GM18870 (cell line): ENCODE data around the gene PRDM11.

Experiments
- ATAC-seq: cut with Tn5 transposase; IDR thresholded peaks from one replicate; pipeline ENCODE4 v1.9.1; 2021; ENCODE audit warnings: moderate library complexity; ENCODE audit not compliant: unreplicated experiment

The PRDM11 gene

DNA sequence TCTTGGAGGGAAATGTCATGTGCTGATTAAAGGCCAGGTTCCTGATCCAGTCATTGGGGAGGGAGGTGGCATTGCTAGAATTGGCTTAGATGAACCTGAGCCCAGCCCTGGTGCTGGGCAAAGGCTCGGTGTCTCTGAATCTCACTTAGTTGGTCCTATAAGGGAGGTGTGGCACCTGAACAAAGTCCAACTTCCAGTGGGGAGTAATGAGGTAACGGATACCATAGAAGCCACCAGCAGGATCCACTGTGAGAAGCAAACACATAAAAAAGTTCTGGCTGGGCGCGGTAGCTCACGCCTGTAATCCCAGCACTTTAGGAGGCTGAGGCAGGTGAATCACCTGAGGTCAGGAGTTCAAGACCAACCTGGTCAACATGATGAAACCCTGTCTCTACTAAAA lies 26.6 kb downstream of the PRDM11 start:
- ATAC-seq, result no peak

DNA sequence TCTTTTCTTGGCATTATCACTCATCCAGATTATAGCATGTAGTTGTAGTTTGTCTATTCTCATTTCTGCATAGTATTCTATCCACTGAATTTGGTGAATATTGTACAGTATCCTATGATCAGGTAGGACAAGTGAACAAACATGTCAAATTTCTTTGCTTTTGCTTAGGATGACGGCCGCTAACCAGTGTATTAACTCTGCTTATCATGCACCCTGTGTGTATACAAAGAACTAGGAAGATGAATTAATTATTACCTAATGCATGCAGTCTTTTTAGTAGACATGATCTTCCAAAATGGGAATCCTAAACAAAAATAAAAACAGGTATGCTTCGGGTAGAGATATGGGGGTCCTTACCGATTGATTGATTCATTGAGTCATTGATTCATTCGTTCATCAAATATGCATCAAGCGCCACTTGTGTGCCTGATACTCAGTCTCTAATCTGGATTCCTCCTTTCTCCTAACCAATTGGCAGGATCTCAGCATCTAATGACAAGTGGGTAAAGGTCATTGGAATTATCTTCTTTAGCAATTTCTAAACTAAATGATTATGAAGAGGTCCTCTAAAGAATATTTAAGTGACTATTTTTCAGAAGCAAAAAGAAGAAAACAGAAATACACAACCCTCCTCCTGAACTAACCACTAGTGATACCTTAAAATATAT lies 27.9 kb downstream of the PRDM11 start:
- no peak for ATAC-seq

DNA sequence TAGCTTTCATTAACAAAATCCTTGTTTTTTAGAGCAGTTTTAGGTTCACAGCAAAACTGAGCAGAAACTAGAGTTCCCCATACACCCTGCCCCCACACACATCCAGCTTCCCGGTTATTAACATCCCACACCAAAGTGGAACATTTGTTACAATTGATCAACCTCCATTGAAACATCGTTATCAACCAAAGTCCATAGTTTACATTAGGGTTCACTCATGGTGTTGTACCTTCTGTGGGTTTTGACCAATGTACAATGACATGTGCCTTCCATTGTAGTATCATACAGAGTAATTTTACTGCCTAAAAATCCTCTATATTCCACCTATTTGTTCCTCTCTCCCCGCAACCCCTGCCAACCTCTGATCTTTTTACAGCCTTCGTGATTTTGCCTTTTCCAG lies 28.5 kb downstream of the PRDM11 start:
- no peak for ATAC-seq

DNA sequence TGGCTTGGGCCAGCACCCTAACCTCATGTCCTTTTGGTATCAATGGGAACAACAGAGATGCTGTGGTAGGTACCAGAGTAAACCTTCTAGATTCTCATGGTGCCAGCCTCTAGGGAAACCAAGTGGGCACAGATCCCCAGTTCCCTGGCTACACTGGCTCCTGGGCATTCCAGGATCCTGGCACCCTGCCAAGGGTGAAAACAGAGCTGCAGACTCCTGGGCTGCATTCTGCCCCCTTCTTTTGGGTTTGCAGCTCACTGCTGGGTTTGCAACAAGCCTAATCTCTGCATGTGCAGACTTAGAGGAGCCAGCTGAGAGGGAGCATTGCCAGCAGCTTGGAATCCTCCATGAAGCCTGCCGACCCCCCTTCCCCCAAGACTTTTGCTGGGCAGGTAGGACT lies 30.6 kb downstream of the PRDM11 start:
- ATAC-seq, result no peak

DNA sequence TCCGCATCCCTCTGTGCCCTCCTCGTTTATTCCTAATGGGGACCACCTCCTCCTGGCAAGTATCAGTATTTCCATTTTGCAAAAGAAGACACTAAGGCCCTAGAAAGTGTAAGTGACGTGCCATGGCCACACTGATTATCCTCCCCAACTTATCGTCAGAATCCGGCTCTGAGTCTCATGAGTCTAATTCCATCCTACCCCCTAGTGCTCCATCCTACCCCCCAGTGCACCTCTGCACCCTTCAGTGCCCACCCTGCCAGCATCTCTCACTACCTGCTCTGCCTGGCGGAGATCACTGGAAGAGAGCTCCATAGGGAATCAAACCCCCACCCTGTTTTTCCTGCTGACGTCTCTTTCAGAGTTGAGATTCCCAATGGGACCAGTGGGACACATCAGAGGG lies 31.8 kb downstream of the PRDM11 start:
- ATAC-seq, result no peak

DNA sequence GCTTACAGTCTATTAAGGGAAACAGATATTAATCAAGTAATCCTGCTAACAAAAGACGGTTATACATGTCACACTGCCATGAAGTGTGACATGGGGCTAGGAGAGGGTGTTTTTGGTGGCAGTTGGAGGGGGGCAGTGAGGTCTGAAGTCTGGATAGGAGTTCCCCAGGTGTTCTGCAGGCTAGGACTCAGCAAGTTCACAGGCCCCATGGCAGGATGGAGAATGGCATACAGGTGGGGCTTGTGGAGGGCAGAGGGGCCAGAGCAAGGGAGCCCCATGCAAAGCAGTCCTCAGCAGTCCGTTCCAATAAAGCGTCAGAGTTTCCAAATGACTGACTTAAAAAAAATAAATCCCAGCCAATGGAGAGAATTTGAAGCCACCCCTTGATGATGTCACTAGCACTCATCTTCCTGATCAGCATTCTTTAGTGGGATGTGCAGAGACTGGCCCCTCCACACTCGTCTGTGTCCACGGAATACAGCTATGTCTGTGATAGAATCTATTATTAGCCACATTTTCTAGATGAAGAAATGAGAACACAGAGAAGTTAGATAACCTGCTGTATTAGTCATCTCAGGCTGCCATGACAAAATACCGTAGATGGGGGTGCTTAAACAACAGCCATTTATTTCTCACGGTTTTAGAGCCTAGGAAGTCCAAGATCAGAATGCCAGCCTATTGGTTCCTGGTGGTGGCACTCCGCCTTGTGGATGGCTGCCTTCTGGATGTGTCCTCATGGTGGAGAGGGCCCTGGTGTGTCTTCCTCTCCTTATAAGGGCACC lies 32.6 kb downstream of the PRDM11 start:
- ATAC-seq, result no peak

DNA sequence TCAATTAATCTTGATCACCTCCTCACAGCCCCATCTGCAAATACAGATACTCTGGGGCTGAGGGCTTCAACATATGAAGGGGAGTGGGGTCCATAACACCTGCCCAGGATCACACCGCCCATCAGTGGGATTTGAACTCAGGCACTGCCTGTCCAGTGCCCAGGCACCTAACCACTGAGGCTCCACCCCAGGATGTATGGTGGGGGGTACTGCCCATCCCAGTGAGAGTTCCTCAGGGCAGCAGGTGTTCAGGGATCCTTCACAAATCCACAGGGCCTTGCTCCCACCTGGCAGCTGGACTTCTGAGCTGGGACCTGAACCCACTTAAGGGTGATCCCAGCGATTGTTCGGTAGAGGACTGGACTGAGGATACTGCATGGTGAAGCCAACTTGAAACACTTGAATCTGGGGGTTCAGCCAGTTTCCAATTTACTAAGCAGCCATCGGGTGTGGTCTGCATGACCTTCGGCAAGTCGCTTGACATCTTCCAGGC lies 33.3 kb downstream of the PRDM11 start:
- ATAC-seq, result no peak

DNA sequence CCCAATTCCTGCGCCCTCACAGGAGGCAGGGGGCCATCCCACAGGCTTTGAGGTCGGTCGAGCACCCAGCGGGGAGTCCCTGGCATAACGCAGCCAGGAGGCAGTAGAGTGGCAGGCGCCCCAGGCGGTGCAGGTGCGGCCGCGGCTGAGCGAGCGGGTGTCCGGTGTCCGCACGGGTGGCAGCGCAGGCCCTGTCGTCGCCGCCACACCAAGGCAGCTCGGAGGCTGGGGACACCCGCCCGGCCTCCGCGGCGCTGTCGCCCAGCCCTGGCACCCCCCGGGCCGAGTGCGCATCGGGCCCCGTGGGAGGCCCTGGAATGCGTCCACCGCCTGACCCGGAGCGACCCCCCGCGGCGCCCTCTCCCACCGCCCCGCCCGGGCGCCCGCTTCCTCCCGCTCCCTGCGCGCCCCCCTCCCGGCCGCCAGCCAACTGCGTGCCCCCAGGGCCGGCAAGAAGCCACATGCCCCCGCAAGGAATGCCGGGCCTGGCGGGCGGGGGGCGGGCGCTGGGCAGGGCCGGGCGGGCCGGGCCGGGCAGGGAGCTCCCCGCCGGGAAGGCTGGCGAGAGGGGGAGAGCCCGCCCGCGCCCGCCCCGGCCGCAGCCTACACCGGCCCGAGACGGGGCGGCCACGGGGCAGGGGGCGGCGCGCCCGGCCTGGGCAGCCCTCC lies 33.9 kb downstream of the PRDM11 start:
- no peak for ATAC-seq

DNA sequence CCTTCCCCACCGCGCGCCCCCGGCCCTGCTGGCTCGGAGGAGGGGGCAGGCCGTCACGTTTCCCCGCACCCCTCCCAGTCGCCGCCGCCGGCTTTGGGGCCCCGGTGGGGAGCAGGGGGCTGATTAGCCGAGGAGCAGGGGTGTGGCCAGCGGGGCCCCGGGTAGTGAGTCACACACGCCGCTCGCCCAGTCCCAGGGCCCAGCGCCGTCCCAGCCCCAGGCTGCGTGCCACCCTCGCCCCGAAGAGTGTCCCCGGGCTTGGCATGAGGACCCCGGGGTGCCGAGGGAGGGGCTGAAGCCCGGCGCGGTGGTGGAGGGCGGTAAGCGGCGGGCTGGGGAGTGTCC lies 34.4 kb downstream of the PRDM11 start:
- ATAC-seq, result no peak

DNA sequence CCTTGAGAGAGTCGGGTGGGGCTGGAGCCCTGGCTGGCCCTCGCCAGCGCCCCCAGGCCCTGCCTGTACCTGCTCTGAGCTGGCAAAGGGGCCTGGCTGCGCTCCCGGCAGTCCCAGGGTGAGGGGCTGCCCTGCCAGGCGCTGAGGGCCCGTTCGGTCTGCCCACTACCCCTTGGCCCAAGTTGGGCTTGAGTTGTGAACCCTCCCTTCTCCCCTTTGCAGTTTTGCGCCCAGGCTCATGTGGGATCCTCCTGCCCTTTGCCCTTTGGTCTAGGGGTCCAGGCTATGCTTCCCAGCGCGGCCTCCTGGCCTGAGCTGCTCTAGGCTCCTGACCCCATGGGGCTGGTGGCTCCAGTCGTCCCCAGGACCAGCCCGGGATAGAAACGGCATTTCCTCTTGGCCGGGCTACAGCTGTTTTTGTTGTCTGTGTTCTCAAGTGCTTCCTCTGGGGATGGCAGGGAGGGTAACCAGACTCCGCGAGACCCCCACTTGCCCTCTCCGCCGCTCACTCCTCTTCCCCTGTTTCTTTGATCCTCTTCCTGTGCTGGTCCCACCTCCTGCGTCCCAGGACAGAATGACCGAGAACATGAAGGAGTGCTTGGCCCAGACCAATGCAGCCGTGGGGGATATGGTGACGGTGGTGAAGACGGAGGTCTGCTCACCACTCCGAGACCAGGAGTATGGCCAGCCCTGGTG lies 34.9 kb downstream of the PRDM11 start:
- ATAC-seq, result no peak

DNA sequence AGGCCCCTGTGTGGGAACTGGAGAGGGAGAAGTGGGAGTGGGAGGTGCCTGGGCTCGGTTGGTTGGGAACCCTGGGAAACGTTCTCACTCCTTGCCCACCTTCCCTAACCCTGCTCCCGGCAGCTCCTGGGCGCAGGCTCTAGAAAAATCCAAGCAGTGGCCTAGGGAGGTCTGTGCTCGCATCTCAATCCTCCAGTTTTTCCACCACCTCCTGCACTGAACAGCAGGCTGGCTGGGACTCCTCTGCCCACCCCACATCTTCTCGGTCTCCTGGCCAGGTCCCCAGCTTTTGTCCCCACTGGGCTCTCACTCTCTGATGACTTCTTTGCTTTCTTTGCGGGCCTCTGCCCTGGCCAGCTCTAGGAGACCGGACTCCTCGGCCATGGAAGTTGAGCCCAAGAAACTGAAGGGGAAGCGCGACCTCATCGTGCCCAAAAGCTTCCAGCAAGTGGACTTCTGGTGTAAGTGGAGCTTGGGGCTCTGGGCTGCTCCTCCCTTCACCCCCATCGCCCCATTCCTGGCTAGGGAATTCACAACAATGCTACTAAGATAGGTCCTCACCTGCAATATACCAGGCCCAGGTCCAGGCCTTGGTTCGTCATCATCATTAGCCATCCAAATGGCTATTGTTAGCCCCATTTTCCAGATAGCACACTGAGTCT lies 35.6 kb downstream of the PRDM11 start:
- ATAC-seq, result no peak

DNA sequence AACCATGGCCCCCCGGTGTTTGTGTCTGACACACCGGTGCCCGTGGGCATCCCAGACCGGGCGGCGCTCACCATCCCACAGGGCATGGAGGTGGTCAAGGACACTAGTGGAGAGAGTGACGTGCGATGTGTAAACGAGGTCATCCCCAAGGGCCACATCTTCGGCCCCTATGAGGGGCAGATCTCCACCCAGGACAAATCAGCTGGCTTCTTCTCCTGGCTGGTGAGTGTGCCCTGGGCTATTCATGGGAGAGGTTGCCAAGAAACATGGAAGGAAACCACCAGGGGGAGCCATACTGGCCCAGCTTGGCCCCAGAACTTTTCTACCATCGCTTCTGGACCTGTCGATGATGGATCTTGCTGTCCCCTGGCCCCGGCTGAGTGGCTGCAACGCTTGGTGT lies 36.5 kb downstream of the PRDM11 start:
- no peak for ATAC-seq

DNA sequence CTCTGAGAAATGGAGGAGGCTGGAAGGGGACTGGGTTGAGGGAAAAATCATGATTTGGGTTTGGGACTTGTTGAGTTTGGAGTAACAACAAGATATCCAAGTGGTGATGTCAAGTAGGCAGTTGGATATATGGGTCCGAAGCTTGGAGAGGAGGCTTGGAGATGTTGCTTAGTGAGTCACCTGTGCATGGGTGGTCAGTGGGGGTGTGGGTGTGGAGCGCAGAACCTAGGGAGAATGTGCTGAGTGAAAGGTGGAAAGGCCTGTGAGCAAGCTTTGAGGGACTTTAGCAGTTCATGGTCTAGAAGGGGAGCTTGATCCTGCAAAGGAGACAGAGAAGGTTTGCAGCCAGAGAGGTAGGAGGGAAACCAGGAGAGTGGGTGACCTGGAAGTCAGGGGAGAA lies 38.2 kb downstream of the PRDM11 start:
- no peak for ATAC-seq

DNA sequence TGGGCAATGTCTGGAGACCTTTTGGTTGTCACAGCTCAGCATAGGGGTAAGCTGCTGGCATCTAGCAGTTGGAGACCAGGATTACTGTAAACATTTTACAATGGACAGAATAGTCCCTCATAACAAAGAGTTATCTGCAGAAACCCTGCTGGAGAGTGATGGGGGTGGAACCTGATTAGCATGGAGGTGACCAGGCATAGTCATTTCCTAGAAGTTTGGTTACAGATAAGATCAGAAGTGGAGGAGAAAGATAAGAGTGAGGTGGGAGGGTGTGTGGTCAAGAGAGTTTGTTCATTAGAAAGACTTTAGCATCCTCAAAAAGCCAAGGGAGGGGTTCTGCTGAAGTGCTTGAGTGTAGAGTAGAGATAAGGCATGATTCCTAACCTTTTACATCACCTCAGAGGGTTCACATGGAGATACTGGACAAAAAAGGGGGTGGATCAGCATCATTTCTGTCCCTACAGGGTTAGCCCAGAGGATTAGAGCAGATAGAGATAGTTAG lies 38.8 kb downstream of the PRDM11 start:
- no peak for ATAC-seq

DNA sequence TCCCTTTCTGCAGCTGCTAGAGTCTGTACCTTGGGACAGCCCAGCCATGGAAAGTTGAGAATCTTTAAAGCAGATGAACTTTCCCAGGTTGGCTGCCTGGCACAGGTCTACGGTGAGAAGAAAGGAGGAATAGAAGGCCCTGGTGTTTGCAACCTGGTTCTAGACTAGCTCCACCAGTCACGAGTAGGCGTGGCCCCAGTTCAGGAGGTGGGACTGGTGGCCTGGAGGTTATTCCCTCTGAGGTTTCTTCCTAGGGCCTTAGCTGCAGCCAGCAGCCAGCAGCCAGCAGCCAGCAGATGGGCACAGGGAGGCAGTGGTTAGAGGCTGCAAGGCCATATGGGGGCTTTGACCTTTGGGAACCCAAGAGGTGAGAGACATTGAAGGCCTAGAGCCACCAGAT lies 40.9 kb downstream of the PRDM11 start:
- no peak for ATAC-seq

DNA sequence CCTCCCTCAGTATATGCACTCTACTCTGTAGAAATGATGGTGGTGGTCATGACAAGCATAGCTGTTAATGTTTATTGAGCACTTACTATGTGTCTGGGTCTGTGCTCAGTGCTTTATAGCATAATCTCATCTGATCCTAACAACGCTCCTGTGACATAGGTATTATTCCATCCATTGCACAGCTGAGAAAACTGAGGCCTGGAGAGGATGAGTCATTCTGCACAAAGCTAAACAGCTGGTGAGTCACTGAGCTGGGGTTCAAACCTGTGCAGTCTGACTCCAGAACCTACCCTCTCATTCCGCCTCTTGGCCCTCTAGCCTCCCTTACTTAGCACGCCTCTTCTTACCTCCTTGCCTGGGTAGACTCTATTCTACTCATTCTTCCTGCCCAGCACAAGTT lies 41.7 kb downstream of the PRDM11 start:
- no peak for ATAC-seq

DNA sequence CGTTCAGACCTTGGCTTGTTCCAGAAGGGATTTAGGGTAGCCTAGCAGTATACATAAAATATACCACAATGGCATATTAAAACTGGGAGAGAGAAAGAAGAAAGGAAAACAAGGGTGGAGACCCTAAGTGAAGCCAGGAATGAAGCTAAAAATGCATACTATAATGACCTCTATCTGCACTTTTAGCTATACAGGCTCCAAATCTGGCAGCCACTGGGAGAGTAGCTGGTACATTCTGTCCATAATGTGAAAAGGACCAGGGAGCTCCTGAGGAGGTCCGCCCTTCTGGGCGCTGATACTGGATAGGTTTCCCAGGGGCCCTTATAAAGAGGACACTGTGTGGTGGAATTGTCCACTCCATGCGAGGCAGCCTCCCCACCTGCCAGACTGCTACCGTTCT lies 42.8 kb downstream of the PRDM11 start:
- ATAC-seq, result no peak

DNA sequence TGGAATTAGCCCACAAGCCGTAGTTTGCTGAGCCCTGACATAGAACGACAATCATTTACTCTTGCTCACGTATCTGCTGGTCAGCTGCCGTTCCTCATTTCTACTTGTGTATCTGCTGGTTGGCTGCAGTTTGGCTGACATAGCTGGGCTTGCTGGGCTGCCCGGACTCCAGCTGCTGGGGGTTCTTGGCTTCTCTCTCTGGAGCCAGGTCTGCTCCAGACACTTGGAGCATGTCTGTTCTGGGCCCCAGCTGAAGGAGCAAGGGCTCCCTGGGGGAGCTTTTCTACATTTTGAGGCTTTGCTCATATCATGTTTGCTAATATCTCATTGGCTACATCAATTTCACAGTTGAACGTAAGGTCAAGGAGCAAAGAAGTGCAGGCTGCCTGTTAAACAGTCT lies 47.3 kb downstream of the PRDM11 start:
- no peak for ATAC-seq

DNA sequence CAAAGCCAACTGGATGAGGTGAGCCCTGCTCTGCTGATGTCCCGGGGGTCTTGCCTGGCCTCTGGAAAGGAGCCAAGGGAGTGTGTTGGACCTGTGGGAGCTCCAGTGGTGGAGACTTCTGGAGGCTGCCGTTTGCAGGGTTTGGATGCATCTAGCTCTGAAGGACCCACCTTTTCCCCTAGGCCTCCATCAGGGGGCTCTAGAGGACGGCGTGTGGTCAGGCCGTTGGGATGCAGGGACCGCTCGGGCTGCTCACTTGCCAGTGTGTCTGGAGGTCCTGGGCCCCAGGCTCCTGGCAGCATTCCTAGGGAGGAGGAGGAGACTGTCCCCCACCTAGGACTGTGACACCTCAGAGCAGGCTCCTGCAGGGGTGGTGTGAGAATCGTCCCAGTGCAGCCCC lies 58.3 kb downstream of the PRDM11 start:
- ATAC-seq, result no peak

DNA sequence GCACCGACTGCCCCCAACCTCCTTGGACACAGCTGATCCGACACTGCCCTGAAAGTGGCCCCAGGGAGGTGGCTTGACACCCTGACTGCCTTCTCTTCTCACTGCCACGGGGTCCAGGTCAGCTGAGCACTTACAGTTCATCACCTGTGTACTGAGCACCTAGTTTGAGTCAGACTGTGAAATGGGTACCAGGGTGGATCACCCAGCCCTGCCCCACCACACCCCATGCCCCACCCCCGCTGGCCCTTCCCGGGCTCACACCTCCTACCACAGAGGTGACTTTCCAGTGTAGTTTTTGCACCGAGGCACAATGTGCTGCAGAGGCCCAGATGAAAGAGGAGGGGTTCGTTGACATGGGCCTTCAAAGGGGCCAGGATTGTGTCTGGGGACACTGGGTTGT lies 59.5 kb downstream of the PRDM11 start:
- ATAC-seq, result no peak

DNA sequence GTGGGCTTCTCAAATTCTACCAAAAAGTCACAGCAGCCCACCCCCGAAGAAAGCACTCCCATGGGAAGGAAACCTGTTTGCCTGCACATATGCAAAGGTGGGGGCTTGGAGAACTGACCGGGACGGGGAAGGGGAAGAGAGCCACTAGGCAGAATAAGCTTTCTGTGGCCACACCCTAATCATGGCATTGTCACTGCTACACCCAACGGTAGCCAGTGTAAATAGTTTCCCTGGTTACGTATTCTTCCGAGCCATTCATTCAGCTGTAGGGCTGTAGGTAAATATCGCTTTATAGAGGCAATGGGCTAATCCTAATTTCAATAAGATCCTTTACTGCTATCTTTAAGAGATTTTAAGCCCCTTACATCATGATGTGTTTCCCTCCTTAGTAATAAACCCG lies 61.7 kb downstream of the PRDM11 start:
- no peak for ATAC-seq
